Measurements from ENCODE around the gene PAX7. TPM values are rescaled to one million over a fixed set of nuclear protein-coding genes. Genes with fewer than 3 reads are reported as not detected.

Gene PAX7
- polyA plus RNA-seq, 1 donor: 0.06 TPM

DNA sequence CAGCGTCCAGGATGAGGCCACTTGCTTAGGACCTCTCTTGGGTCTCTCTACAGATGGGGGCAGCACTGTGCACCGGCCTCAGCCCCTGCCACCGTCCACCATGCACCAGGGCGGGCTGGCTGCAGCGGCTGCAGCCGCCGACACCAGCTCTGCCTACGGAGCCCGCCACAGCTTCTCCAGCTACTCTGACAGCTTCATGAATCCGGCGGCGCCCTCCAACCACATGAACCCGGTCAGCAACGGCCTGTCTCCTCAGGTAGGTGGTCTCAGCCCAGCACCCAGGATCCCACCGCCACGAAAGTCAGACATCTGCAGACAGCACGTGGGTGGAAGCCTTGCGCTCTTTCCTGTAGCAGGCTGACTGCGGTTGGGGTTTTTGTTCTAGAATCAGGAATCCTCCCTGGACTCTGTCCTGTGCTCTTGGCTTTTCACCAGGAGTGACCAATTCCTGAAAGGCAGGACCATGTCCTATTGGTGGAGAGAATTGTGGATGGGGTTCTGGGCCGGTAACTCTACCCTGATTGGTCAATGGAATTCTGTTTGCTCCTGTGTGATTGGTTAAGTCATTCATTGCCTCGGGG, 72.5 kb downstream of the PAX7 start:
- no peaks in the 10 kb centered on the region for H3K9me3 ChIP-seq (ENCODE audit: control insufficient read depth, low read depth, low read length)
- no peak overlapping the region for H3K4me3 ChIP-seq (ENCODE audit: low read length)
- H3K27ac ChIP-seq (ENCODE audit: low read length): no peak overlapping the region
- no CpG with 5 or more reads among the region's 21 CpGs for WGBS (ENCODE audit: insufficient coverage, low lambda C conversion rate)
- peaks cover 48% of the 10 kb centered on the region for H3K27me3 ChIP-seq (ENCODE audit: control insufficient read depth, insufficient read depth, low read length)
- no peaks in the 10 kb centered on the region for H3K4me1 ChIP-seq (ENCODE audit: control insufficient read depth, insufficient read depth, low read length)
- no peak for DNase-seq
- no peaks in the 10 kb centered on the region for H3K36me3 ChIP-seq (ENCODE audit: control insufficient read depth, insufficient read depth, low read length)

DNA sequence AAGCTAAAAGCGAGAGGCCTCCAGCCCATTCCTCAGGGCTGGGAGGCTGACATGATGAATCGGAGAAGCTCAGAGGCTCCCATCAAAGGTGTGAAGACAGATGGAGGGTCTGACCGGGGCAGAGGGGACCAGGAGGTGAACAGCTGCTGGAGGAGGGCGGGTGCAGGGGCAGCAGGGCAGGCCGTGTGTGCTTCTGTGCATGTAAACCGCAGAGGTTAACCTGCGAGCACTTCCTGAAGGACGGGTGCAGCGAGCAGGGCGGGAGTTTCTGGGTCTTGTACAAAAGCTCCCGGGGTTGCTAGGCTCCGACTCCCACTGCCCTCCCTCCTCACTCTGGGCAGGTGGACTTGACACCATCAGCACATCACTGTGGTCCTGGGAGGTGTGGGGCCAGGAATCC, 75.2 kb downstream of the PAX7 start:
- Histone ChIP-seq H3K27me3 (ENCODE audit: control insufficient read depth, insufficient read depth, low read length) (peaks cover 53% of the 10 kb centered on the region), H3K4me1 (ENCODE audit: control insufficient read depth, insufficient read depth, low read length) (no peaks in the 10 kb centered on the region)

DNA sequence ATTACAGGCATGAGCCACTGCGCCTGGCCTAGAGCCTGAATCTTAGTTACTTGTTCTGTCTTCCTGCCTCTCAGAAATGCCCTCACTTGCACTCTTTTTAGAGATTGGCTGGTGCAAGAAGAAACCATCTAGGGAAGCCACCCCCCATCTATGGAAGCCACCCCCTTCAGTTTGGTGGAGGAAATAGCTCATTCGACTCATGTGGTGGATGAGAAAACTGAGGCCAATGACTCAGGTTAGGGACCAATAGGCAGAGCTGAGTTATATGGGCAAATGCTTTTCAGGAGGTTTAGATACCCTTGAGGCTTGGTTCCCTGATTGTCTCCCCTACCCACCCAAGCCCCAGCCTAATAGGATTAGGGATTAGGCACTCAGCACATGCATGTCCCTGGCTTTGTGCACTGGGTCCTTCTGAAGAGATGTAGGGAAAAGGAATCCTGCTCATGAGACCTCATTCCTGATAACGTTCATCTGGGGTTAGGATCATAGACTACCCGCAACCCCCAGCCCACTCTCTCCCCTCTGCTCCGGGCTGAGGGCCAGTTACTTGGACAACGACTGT, 77.1 kb downstream of the PAX7 start:
- no peak overlapping the region for H3K4me3 ChIP-seq (ENCODE audit: low read length)
- peaks cover 54% of the 10 kb centered on the region for H3K27me3 ChIP-seq (ENCODE audit: control insufficient read depth, insufficient read depth, low read length)
- no peaks in the 10 kb centered on the region for H3K4me1 ChIP-seq (ENCODE audit: control insufficient read depth, insufficient read depth, low read length)
- H3K36me3 ChIP-seq (ENCODE audit: control insufficient read depth, insufficient read depth, low read length): no peaks in the 10 kb centered on the region
- no peak overlapping the region for H3K27ac ChIP-seq (ENCODE audit: low read length)
- no CpG with 5 or more reads among the region's 6 CpGs for WGBS (ENCODE audit: insufficient coverage, low lambda C conversion rate)
- H3K9me3 ChIP-seq (ENCODE audit: control insufficient read depth, low read depth, low read length): no peaks in the 10 kb centered on the region
- DNase-seq: no peak

More for the DNA sequence above, 75.2 kb downstream of the PAX7 start:
- Histone ChIP-seq H3K9me3 (ENCODE audit: control insufficient read depth, low read depth, low read length) (no peaks in the 10 kb centered on the region), H3K36me3 (ENCODE audit: control insufficient read depth, insufficient read depth, low read length) (no peaks in the 10 kb centered on the region), H3K27ac (ENCODE audit: low read length) (no peak overlapping the region), H3K4me3 (ENCODE audit: low read length) (no peak overlapping the region)
- no peak for DNase-seq
- WGBS (ENCODE audit: insufficient coverage, low lambda C conversion rate): no CpG with 5 or more reads among the region's 12 CpGs

DNA sequence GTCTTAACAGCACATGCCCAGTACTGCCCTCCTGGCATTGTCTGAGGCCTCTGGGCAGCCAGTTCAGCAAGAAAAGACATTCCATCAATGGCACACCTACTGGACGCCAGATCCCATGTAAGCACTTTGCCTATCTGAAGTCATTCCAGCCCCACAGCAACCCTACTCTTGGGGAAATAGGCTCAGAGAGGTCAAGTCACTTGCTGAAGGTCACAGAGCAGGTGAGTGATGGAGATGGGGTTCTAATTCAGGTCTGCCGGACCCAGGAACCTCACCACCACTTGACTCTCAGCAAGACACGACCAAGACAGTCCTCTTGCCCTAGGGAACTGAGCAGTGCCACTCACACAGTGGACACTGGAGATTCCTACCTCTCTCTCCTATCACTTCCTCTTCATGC, 79.4 kb downstream of the PAX7 start:
- Histone ChIP-seq H3K27ac (ENCODE audit: low read length) (no peak overlapping the region), H3K27me3 (ENCODE audit: control insufficient read depth, insufficient read depth, low read length) (peaks cover 49% of the 10 kb centered on the region), H3K9me3 (ENCODE audit: control insufficient read depth, low read depth, low read length) (no peaks in the 10 kb centered on the region), H3K36me3 (ENCODE audit: control insufficient read depth, insufficient read depth, low read length) (no peaks in the 10 kb centered on the region), H3K4me1 (ENCODE audit: control insufficient read depth, insufficient read depth, low read length) (no peaks in the 10 kb centered on the region), H3K4me3 (ENCODE audit: low read length) (no peak overlapping the region)
- no CpG with 5 or more reads among the region's 3 CpGs for WGBS (ENCODE audit: insufficient coverage, low lambda C conversion rate)
- DNase-seq: no peak

DNA sequence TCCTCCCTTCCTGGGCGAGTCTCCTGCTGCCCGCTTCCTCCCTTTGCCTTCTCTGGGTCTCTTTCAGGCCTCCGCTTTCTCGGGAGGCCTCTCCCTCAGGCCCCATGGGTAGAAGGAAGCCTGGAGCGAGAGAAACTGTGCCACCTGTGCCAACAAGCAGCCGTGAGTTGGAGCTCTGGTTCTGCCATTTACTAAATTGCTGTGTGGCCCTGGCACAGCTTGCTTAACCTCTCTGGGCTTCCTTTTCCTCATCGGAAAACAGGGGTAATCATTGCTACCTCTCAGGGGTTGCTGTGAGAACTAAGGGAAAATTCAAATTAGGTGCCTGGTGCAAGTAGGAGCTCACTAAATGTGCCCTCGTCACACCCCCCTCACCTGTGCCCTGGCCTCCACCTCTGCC, 80.4 kb downstream of the PAX7 start:
- Histone ChIP-seq H3K27me3 (ENCODE audit: control insufficient read depth, insufficient read depth, low read length) (peaks cover 50% of the 10 kb centered on the region), H3K27ac (ENCODE audit: low read length) (no peak overlapping the region), H3K36me3 (ENCODE audit: control insufficient read depth, insufficient read depth, low read length) (no peaks in the 10 kb centered on the region), H3K4me1 (ENCODE audit: control insufficient read depth, insufficient read depth, low read length) (no peaks in the 10 kb centered on the region), H3K9me3 (ENCODE audit: control insufficient read depth, low read depth, low read length) (no peaks in the 10 kb centered on the region), H3K4me3 (ENCODE audit: low read length) (no peak overlapping the region)
- no peak for DNase-seq
- 100% methylated on average over 1 of the region's 8 CpGs for whole genome bisulfite sequencing (ENCODE audit: insufficient coverage, low lambda C conversion rate)

DNA sequence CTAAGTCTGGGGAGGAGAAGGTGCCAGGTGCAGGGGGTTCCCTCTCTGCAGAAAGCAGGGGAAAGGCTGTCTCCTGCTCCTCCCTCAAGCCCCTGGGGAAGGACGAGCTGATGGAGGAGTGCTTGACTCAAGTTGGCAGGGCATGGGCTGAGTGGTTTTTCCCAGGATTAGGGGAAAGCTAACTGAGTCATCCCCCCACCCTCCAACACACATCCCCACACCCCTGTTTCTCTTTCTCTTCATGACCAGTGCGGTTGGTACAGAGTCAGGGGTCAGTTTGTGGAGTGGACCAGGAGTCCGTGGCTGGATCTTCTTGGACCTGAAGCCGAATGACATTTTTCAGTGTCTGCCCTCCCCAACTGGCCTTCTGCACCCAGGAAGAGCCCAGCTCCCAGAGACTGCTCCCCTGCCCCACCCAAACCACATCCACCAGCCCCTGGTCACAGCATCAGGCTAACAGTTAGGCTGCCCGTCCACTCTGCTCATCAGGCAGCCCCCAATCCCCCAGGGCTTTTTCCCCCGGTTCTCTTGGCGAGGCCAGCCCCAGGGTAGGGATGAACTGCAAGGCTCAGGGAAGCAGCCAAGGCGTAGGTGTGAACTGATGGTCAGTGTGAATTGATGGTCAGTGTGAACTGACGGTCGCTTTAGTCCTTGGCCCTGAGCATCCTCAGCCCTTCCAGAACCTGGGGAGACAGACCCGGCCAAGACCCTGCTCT, 81.0 kb downstream of the PAX7 start:
- DNase-seq: no peak
- H3K27me3 ChIP-seq (ENCODE audit: control insufficient read depth, insufficient read depth, low read length): peaks cover 55% of the 10 kb centered on the region
- H3K4me1 ChIP-seq (ENCODE audit: control insufficient read depth, insufficient read depth, low read length): no peaks in the 10 kb centered on the region
- H3K9me3 ChIP-seq (ENCODE audit: control insufficient read depth, low read depth, low read length): no peaks in the 10 kb centered on the region
- H3K4me3 ChIP-seq (ENCODE audit: low read length): no peak overlapping the region
- no peak overlapping the region for H3K27ac ChIP-seq (ENCODE audit: low read length)
- WGBS (ENCODE audit: insufficient coverage, low lambda C conversion rate): no CpG with 5 or more reads among the region's 11 CpGs
- no peaks in the 10 kb centered on the region for H3K36me3 ChIP-seq (ENCODE audit: control insufficient read depth, insufficient read depth, low read length)

DNA sequence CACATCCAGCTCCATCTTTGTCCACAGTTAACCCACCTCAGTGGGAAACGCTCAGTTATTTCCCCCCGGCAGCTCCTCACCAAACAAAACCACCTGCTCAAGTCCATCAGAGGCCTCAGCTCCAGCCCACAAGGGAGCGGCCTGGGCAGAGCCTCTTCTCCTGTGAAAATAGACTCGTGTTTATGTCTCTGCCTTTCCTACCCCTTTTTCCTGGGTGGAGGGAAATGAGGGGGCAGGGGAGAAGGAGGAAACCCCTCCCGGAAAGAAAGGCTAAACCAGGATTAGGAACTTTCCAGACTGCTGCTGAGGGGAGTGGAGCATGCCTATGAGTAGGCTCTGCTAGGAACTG, 81.6 kb downstream of the PAX7 start:
- Histone ChIP-seq H3K36me3 (ENCODE audit: control insufficient read depth, insufficient read depth, low read length) (no peaks in the 10 kb centered on the region), H3K4me1 (ENCODE audit: control insufficient read depth, insufficient read depth, low read length) (no peaks in the 10 kb centered on the region), H3K4me3 (ENCODE audit: low read length) (no peak overlapping the region), H3K27ac (ENCODE audit: low read length) (no peak overlapping the region), H3K27me3 (ENCODE audit: control insufficient read depth, insufficient read depth, low read length) (peaks cover 58% of the 10 kb centered on the region), H3K9me3 (ENCODE audit: control insufficient read depth, low read depth, low read length) (no peaks in the 10 kb centered on the region)
- no CpG with 5 or more reads among the region's 5 CpGs for WGBS (ENCODE audit: insufficient coverage, low lambda C conversion rate)
- DNase-seq: no peak

DNA sequence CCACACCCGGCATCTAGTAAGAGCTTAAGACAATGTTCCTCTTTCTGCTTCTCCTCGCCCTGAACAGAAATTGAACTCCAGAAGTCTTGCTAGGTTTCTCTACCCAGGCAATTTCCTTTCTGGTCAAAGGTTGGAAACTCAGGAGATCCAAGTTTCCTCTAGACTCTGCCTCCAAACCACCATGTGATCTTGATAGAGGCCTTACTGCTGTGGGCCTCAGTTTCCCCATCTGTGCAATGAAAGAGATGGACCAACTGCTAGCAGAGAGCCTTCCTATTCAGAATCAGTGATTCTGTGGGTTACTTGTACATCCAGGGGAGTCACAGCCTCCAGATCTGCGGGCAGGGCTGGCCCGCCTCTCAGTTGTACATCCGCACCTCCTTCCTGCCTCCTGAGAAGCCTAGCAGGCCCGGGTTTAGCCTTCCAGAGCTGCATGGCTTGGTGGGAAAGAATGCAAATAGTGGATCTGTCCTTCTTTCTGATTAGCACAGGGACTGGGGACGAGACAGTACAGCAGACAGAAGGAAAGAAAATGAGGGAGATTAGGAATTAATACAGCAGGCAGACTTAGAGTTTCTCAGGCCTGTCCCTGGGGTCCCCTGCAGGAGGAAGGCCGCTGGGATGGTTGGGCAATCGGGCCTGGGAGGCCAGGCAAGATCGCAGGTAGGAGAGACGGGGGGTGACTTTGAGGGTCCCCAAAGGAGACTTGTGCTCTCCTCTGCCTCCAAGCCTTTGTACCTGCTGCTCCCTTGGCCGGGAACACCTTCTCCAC, 83.9 kb downstream of the PAX7 start:
- no CpG with 5 or more reads among the region's 12 CpGs for WGBS (ENCODE audit: insufficient coverage, low lambda C conversion rate)
- no peak for DNase-seq
- Histone ChIP-seq H3K4me1 (ENCODE audit: control insufficient read depth, insufficient read depth, low read length) (no peaks in the 10 kb centered on the region), H3K27me3 (ENCODE audit: control insufficient read depth, insufficient read depth, low read length) (peaks cover 75% of the 10 kb centered on the region), H3K36me3 (ENCODE audit: control insufficient read depth, insufficient read depth, low read length) (no peaks in the 10 kb centered on the region), H3K9me3 (ENCODE audit: control insufficient read depth, low read depth, low read length) (no peaks in the 10 kb centered on the region), H3K4me3 (ENCODE audit: low read length) (no peak overlapping the region), H3K27ac (ENCODE audit: low read length) (no peak overlapping the region)

DNA sequence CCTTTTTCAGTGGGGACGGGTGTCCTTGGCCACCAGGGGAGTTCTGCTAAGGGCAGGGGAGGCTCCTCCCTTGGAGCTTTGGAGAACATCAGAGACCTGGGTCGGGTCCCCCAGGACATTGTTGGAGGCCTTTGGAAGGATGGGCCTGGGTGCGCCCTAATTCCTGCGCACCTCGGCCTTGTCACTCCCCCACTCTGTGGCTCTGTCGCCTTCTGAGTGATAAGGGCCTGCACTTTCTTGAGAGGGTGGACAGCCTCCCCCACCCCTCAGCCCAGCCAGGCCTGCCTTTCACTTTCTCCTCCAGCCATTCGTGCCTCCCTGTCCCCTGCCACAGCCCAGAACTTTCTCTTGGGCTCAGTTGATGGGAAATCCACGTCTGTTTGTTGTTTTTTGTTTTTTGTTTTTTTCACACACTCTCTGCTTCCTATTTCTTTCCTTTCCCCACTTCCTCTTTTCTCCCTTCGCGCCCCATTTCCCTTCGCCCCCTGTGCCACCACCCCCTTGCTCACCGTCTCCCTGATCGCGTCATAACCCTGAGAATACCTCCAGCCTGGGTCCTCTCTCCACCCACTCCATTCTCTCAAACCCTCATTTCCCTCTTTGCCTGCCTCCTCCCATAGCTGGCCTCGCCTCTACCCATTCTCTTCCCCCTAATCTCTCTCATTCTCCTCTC, 85.6 kb downstream of the PAX7 start:
- Histone ChIP-seq H3K9me3 (ENCODE audit: control insufficient read depth, low read depth, low read length) (no peaks in the 10 kb centered on the region), H3K27ac (ENCODE audit: low read length) (no peak overlapping the region), H3K4me3 (ENCODE audit: low read length) (no peak overlapping the region), H3K36me3 (ENCODE audit: control insufficient read depth, insufficient read depth, low read length) (no peaks in the 10 kb centered on the region), H3K27me3 (ENCODE audit: control insufficient read depth, insufficient read depth, low read length) (peaks cover 79% of the 10 kb centered on the region), H3K4me1 (ENCODE audit: control insufficient read depth, insufficient read depth, low read length) (no peaks in the 10 kb centered on the region)
- DNase-seq: no peak
- WGBS (ENCODE audit: insufficient coverage, low lambda C conversion rate): 10% methylated on average over 8 of the region's 15 CpGs
